ENCODE results near the gene AOPEP. TPM values are rescaled to one million over a fixed set of nuclear protein-coding genes. Genes with fewer than 3 reads are reported as not detected.

The AOPEP gene
- total and polyA plus RNA-seq, 2 donors (not counting 3 experiments of a cell fraction or from before 2014, with no cell fraction given): 20.2 to 41.6 TPM

GRCh38 chr9:94680020-94680419, 46.5 kb upstream of the AOPEP start:
- Histone ChIP-seq H3K36me3 (ENCODE audit: control insufficient read depth in 2 of 2, extremely low read depth in 1 of 2, insufficient read depth in 2 of 2, low read length in 2 of 2) (no peaks in the 10 kb centered on the region), H3K9ac (replicated peaks; ENCODE audit: extremely low read depth, insufficient read depth, low read length) (no peak overlapping the region), H3K4me1 (ENCODE audit: control insufficient read depth, extremely low read depth, insufficient read depth, low read length) (no peaks in the 10 kb centered on the region), H3K9me3 (replicated peaks; ENCODE audit: control insufficient read depth, insufficient read depth, low read length) (no peaks in the 10 kb centered on the region), H3K9me1 (replicated peaks; ENCODE audit: control insufficient read depth, extremely low read depth, insufficient read depth, low read length) (no peaks in the 10 kb centered on the region), H3K4me2 (ENCODE audit: insufficient read depth, low read length) (no peak overlapping the region), H3K79me2 (ENCODE audit: control insufficient read depth, insufficient read depth, low read length) (no peaks in the 10 kb centered on the region), H4K20me1 (replicated peaks; ENCODE audit: control insufficient read depth, extremely low read depth, insufficient read depth, low read length) (no peaks in the 10 kb centered on the region), H3K27me3 (ENCODE audit: control insufficient read depth in 2 of 2, insufficient read depth in 2 of 2, low read length in 2 of 2) (peaks cover 3 to 4% of the 10 kb centered on the region in 2 experiments), H3K4me3 (replicated peaks in 1 of 3; ENCODE audit: insufficient read depth in 1 of 3, low read depth in 1 of 3, low read length in 3 of 3) (no peak overlapping the region), H2AFZ (ENCODE audit: low read depth, low read length) (no peak overlapping the region), H3K27ac (ENCODE audit: insufficient read depth, low read depth, low read length) (no peak overlapping the region)
- TF ChIP-seq FOS (IDR thresholded peaks at IDR 0.05; ENCODE audit: borderline replicate concordance, insufficient read depth, low read length) (no peak), EZH2 (IDR thresholded peaks at IDR 0.05; ENCODE audit: borderline replicate concordance, low read depth, low read length, severe bottlenecking) (no peak), MAX (IDR thresholded peaks at IDR 0.05; ENCODE audit: insufficient read depth, insufficient read length) (no peak), MYC (IDR thresholded peaks at IDR 0.05; ENCODE audit: low read depth, low read length) (no peak), POLR2A (IDR thresholded peaks at IDR 0.05; ENCODE audit: low read depth, low read length) (no peak)
- FAIRE-seq (no peak), DNase-seq (ENCODE audit: low read depth, low spot score) (no peak)
- CTCF ChIA-PET: interaction anchor here (1.4 to 11.8 kb wide), 13 partner anchors 11 to 1637 kb away, joined by 3 to 707 read pairs (median 10); no protein-coding TSS in a partner anchor
- dilution Hi-C loops (cut with MboI; ENCODE audit: extremely low pct_ligation_motif_present, low sequenced_read_pairs): no loop called here
- POLR2A ChIA-PET: no interaction called here
- no TSS peak for BruUV-seq (replicated peaks)
- intact Hi-C loops (cut with micrococcal nuclease): loop anchor here (5.0 kb wide), 1 partner anchor 327 kb away; no protein-coding TSS in a partner anchor

GRCh38 chr9:94680621-94681020, 45.9 kb upstream of the AOPEP start:
- no peak for DNase-seq (ENCODE audit: low read depth, low spot score)
- Histone ChIP-seq H4K20me1 (replicated peaks; ENCODE audit: control insufficient read depth, extremely low read depth, insufficient read depth, low read length) (no peaks in the 10 kb centered on the region), H3K27ac (ENCODE audit: insufficient read depth, low read depth, low read length) (no peak overlapping the region), H3K9ac (replicated peaks; ENCODE audit: extremely low read depth, insufficient read depth, low read length) (no peak overlapping the region), H3K36me3 (ENCODE audit: control insufficient read depth in 2 of 2, extremely low read depth in 1 of 2, insufficient read depth in 2 of 2, low read length in 2 of 2) (no peaks in the 10 kb centered on the region), H3K27me3 (ENCODE audit: control insufficient read depth in 2 of 2, insufficient read depth in 2 of 2, low read length in 2 of 2) (peaks cover 3 to 4% of the 10 kb centered on the region in 2 experiments), H3K9me3 (replicated peaks; ENCODE audit: control insufficient read depth, insufficient read depth, low read length) (no peaks in the 10 kb centered on the region), H3K4me1 (ENCODE audit: control insufficient read depth, extremely low read depth, insufficient read depth, low read length) (no peaks in the 10 kb centered on the region), H3K79me2 (ENCODE audit: control insufficient read depth, insufficient read depth, low read length) (no peaks in the 10 kb centered on the region), H3K4me3 (replicated peaks in 1 of 3; ENCODE audit: insufficient read depth in 1 of 3, low read depth in 1 of 3, low read length in 3 of 3) (no peak overlapping the region), H2AFZ (ENCODE audit: low read depth, low read length) (no peak overlapping the region), H3K4me2 (ENCODE audit: insufficient read depth, low read length) (no peak overlapping the region), H3K9me1 (replicated peaks; ENCODE audit: control insufficient read depth, extremely low read depth, insufficient read depth, low read length) (no peaks in the 10 kb centered on the region)
- FAIRE-seq: no peak
- intact Hi-C loops (cut with micrococcal nuclease) (loop anchor here (1.0 to 5.0 kb wide), 8 partner anchors 103 to 1538 kb away; no protein-coding TSS in a partner anchor), dilution Hi-C loops (cut with MboI; ENCODE audit: extremely low pct_ligation_motif_present, low sequenced_read_pairs) (no loop called here)
- ChIA-PET CTCF (interaction anchor here (0.7 to 11.8 kb wide), 35 partner anchors 8 to 1637 kb away, joined by 3 to 707 read pairs (median 6); no protein-coding TSS in a partner anchor), POLR2A (interaction anchor here (1.3 kb wide), 1 partner anchor 447 kb away, joined by 6 read pairs; no protein-coding TSS in a partner anchor)
- no peak for TF ChIP-seq MAX (IDR thresholded peaks at IDR 0.05; ENCODE audit: insufficient read depth, insufficient read length)
- BruUV-seq (replicated peaks): no TSS peak

All from endothelial cell of umbilical vein (primary cell).